ENCODE data around the gene NCOR1.
"Not testable (repeated sequence)": the region's sequence is repeated elsewhere in the genome, so short reads cannot be mapped to it uniquely, and the experiment has no call there.

Gene NCOR1

DNA sequence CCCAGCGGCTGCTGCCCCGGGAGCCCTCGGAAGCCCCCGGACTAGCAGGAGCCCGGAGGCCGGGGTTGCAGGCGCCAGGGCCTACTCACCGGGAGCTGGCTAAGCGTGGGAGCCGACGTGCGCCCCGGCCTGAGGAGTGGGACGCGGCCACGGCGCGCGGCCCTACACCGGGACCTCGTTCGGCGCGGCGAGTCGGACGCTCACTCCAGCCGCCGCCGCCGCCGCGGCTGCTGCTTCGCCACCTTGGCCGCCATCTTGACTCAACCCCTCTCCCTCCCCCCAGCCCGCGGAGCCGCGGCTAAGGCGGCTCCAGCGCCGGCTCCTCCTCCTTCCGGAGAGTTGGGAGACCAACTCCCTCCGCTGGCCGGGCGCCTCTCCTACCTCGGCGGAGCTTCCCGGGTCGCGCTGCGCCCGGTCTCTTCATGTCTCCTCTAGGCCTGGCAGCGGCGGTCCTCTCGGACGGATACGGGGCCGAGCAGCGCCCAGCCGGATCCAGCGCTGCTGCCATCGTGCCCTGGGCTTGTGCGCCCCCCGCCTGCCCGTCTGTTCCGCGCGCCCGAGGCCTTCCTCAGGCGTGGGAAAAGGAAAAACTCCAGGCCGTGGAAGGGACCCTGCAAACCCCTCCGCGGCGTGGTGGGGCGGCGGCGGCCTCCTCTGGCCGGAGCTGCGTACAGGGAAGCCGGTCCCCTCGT lies at the start of gene NCOR1:
NCOR1 (minus strand) TSS at position 262 of the 692 bp plus-strand sequence. CDS start 20,965 bp downstream, outside the sequence.
- peak; percentile 59 to 83 (median 68) for DNase-seq

DNA sequence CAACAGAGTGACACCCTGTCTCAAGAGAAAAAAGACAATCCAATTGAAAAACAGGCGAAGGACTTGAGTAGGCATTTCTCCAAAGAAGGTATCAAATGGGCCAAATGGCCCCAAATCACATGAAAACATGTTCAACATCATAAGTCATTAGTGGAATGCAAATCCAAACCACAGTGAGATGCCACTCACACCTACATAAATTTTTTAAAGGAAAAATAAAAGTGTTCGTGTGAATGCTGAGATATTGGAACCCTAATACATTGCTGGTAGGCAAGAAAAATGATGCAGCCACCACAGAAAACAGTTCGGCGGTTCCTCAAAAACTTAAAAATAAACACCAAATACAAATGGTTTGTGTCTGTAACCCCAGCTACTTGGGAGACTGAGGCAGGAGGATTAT lies 46.9 kb upstream of the NCOR1 start:
- DNase-seq, result no peak

DNA sequence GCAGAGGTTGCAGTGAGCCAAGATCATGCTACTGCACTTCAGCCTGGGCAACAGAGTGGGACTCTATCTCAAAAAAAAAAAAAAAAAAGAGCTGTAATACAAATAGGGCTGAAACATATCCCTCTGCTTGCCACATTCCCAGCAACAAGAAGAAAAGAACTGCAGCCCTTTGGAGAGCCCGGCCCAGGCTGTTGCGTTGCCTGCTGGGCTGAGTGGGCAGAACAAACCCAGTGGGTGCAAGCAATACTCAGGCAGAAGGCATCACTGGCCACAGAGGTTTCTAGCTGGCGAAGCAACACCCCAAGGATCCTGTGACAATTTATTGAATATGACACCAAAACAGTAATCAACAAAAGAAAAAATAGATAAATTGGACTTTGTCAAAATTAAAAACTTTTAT lies 45.7 kb upstream of the NCOR1 start:
- no peak for DNase-seq

DNA sequence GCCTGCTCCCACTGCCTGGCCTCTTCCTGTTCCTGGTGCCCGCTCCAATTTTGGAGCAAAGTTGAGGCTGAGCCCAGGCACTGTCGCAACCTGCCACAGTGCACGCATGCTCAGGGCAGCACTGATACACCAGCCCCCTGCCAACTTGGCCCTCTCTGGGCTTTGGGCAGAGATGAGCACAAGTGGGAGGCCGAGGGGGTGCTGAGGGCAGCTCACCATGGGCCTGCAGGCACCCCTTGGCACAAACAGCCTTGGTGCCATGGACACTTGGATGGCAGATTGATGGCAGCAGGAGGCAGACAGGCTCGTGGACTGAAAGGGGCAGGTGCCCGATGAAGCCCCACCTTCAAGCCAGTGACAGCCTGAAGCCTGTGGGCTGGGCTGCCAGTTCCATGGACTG lies 44.6 kb upstream of the NCOR1 start:
- DNase-seq, result no peak

DNA sequence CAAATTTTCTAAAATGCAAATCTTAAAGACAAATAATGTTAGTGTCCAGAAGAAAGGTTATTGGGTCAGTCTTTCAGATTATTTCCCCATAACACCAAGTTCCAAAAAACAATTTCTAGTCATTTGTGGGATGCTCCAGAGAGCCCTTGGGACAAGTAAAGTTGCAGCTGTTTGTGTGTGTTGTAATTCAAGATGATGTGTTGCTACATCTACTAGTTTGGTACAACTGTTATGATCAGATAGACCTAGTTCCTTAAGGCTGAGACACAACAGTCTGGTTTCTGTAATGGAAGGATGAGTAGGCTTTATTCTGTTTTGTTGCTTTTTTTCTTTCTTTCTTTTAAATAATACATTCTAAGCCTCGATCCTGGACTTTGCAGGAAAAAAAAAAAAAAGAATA lies 43.6 kb upstream of the NCOR1 start:
- DNase-seq, result no peak

DNA sequence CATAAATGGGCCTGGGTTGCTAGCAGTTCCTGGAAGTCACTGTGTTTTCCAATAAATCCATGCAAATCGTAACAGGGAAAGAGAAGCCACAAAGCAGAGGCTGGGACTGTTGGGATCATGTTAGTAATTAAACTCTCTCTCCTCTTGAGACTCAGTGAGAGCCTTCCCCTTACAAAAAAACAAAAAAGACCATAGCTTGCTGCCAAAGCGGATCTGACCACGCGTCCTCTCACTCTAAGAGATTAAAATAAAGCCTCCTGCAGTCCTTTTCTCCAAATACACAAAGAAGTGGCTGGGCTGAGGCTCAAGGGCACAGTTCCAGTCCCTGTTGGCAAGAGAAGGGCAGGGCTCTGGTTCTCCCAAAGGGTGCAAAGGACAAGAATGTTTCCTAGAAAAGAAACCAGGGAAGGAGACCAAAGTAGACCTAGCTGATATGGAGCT lies 40.2 kb upstream of the NCOR1 start:
- DNase-seq, result no peak

DNA sequence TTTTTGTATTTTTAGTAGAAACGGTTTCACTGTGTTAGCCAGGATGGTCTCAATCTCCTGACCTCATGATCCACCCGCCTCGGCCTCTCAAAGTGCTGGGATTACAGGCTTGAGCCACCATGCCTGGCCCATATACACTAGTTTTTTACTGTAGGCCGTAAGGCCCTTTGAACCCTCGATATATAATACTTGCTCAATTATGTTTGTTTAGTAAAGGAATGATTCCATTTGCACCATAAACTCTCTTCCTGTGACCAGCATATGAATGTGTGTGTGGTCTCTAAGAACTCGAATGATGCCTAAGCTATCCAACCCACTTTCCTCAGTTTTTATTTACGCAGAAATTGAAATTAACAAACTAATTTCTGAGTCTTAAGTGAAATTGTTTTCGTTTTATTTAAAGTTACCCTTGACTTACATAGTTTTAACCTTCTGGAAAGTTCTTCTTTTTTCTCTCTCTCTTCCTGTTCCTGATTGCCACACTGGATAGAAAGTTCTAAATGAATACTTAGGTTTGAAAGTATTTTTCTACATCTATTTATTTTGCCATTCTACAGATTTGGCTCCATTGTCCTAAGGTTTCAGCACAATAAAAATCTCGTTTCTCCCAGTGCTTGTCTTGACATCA lies 39.6 kb upstream of the NCOR1 start:
- DNase-seq, result no peak

DNA sequence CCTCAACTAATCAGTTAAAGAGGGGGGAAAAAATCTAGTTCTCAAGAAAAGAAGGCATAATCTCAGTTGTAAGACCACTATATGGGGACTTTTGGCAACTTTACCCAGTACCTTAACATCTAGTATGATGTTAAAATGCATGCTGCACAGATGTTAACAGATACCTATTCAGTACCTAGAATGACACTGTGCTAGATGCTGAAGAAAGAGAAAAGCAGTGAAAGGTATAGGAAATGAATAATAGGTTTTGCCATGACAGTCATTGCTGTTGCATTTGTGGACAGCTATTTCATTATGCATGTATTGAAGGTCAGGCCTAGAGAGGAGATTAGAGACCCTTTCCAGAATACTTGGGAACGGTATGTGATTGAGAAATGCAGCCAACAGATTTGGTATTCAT lies 36.2 kb upstream of the NCOR1 start:
- DNase-seq, result no peak

DNA sequence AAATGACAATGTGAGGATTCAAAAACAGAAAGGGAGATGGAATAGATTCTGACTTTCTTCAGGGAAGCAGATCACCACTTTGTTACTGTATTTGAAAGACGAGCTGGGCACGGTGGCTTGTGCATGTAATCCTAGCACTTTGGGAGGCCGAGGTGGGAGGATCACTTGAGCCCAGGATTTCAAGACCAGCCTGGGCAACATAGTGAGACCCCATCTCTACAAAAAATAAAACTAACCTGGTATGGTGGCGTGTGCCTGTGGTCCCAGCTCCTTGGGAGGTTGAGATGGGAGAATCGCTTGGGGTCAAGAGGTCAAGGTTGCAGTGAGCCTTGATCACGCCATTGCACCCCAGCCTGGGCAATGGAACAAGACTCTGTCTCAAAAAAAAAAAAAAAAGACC lies 35.7 kb upstream of the NCOR1 start:
- DNase-seq, result no peak

DNA sequence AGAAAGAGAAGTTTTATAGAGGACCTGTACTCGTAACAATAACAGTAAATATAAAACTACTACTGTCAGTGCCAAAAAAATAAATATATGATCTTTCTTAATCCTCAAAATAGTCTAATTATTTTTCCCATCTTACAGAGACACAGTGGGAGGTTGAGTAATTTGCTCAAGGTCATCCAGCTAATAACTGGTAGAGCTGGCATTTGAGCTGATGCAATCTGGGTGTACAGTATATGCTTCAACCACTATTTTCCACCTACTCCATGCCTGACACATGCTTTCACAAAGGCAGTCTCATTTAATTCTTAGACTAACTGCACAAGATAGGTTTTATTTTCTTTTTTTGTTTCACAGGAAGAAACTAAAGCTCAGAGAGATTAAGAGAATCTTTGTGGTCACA lies 35.3 kb upstream of the NCOR1 start:
- no peak for DNase-seq

DNA sequence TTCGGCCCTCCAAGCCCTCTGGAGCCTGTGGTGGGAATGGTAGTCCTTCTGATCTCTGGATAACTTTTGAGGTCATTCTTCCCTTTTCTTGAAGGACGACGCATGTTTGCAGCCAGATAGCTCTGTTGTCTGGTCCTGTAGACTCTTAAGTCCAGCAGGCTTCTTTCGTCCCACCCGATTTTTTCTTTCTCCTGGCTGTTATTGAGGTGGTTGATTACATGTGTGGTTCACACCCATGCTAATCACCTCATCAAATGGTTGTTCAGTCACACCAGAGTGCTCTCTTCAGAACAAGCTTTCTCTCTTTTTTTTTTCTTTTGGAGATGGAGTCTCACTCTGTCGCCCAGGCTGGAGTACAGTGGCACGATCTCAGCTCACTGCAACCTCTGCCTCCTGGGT lies 32.3 kb upstream of the NCOR1 start:
- DNase-seq, result no peak

DNA sequence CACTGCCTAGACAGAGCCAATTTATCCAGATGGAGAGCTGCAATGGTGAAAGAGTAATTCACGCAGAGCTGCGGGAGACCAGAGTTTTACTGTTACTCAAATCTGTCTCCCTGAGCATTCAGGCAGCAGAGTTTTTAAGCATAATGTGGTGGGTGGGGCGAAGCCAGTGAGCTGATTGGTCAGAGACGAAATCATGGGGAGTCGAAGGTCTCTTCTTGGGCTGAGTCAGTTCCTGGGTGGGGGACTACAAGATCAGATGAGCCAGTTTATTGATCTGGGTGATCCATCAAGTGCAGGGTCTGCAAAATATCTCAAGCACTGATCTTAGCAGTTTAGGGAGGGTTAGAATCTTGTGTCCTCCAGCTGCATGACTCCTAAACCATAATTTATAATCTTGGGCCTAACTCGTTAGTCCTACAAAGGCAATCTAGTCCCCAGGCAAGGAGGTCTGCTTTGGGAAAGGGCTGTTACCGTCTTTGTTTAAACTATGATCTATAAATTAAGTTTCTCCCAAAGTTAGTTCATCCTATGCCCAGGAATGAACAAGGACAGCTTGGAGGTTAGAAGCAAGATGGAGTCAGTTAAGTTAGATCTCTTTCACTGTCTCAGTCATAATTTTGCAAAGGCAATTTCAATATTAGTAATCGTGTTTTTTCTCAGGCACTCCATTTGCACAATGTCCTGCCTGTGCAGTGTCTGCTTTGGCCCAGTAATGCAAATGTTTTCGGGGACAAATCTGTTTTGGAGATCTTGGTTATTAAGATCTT lies 28.6 kb upstream of the NCOR1 start:
- no peak for DNase-seq

DNA sequence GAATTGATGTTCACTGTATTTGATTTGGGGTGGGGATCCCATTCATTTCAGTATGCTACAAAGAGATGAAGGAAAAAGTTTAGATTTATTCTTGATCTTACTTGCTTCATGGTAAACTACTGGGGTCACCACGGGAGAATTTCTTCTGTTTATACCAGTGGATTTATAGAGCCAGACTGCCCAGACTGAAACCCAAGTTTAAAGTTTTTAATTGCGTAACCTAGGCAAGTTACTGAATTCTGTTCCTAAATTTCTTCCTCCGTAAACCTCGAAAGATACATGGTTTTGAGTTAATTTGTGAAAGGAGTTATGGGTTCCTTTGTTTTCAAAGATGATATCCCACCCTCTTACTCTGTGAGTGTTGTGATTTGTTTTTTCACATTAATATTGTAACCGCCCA lies 28.1 kb upstream of the NCOR1 start:
- DNase-seq, result no peak

DNA sequence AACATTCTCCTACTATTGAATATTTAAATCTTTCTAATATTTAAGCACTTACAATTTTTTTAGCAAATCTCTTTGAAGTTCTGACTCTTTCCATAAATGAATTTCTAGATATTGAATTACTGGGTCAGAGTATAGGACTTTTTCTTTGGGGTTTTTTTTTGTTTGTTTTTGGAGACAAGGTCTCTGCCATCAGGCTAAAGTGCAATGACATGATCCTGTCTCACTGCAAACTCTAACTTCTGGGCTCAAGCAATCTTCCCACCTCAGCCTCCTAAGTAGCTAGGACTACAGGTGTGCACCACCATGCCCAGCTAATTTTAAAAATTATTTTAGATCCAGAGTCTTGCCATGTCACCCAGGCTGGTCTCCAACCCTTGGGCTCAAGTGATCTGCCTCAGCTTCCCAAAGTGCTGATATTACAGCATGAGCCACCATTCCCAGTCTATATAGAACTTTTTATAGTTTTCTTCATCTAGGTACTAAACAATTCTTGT lies 26.6 kb upstream of the NCOR1 start:
- no peak for DNase-seq

DNA sequence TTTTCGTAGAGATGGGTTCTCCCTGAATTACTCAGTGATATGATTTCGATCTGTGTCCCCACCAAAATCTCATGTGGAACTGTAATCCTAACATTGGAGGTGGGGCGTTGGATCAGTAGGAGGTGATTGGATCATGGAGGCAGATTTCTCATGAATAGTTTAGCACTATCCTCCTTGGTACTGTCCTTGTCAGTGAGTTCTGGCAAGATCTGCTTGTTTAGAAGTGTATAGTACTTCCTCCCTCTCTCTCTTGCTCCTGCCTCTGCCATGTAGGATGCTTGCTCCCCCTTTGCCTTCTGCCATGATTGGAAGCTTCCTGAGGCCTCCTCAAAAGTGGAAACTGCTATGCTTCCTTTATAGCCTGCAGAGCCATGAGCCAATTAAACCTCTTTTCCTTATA lies 24.6 kb upstream of the NCOR1 start:
- no peak for DNase-seq

DNA sequence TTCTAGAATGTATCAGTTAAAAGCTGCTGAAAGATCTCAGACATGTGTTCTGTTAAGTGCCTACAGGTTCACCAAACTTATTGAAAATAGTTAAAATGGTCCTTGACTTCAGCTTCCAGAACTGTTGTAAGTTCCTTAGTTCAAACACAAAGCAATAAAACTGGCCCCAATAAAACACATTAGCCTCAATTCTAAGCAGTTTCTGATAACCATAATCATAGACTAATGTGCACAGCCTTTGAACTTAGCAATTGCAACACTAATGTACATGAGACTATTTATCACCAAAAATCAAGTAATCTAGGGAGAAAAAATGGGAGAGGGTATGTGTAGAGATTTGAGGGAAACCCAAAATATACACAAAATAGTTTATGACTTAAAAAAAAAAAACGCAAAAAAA lies 17.1 kb upstream of the NCOR1 start:
- DNase-seq, result no peak

DNA sequence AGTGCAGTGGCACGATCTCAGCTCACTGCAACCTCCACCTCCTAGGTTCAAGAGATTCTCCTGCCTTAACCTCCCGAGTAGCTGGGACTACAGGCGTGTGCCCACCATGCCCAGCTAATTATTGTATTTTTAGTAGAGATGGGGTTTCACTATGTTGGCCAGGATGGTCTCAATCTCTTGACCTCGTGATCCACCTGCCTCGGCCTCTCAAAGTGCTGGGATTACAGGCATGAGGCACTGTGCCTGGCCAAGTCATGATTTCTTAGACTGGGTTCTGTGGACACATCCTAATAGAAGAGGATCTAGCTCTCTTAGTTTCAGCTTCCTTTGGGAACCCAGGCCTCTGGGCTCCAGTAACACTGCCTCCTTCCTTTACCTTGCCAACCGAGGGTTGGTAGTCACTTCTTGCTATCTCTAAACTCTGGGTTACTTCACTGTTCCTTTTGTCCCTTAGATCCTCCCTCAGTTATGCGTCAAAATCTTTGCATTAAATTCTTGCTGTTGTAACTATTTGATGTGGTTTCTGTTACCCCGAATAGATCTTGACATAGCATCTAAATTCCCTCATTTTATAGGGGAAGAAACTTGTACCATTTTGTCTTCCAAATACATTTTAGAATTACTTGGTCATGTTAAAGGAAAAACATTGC lies 14.7 kb upstream of the NCOR1 start:
- DNase-seq, result not testable (repeated sequence)

DNA sequence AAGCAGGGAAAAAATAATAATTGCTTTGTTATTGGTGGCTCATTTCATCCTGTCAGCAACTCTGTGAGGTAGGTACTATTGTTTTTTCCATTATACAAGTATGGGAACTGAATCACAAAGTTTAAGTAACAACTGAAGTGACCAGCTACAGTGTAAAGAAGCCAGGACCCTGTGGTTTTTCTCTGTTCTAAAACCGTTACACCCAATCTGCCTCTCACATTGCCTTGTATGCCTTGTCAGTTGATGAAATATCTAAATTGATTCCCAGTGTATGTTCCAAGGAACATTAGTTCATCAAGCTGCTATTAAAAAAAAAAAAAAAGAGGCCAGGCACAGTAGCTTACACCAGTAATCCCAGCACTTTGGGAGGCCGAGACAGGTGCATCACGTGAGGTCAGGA lies 7.1 kb upstream of the NCOR1 start:
- no peak for DNase-seq

DNA sequence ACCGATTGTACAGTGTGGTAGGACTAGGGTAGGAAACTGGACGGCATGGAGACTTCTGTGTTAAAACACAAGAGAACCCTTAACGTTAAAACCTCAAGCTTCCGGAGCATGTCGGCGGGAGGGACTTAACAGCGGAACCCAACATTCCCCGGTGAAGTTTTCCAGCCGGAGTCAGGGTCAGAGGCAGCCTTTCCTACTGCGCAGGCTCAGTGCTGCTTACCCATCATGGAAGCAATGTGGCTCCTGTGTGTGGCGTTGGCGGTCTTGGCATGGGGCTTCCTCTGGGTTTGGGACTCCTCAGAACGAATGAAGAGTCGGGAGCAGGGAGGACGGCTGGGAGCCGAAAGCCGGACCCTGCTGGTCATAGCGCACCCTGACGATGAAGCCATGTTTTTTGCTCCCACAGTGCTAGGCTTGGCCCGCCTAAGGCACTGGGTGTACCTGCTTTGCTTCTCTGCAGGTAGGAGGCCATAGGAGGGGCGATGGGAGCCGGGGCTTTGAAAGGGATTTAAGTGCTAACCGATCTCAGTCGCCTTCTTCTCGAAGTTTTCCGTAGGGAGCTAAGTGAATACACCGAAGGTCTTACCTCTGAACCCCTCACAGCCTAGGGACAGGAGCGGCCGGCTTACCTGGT lies 1.8 kb upstream of the NCOR1 start, which contains the start of gene PIGL:
PIGL (plus strand) TSS at position 209 of the 634 bp plus-strand sequence; CDS start at position 226, 17 bp downstream.
- peak; percentile 61 to 78 (median 74) for DNase-seq

DNA sequence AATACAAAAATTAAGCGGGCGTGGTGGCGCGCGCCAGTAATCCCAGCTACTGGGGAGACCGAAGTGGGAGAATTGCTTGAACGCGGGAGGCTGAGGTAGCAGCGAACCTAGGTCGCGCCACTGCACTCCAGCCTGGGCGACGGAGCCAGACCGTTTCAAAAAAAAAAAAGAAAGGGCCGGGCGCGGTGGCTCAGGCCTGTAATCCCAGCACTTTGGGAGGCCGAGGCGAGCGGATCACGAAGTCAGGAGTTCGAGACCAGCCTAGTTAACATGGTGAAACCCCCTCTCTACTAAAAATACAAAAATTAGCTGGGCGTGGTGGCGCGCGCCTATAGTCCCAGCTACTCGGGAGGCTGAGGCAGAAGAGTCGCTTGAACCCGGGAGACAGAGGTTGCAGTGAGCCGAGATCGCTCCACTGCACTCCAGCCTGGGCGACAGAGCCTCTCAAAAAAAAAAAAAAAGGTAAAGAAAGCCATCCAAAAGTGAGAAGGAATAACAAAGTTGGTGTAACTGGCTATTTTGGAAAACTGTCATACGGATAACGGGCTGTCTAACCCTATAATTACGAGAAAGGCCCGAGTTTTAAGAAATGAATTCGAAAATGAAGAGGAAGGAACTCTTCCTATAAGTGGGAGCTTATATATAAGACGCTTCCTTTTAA lies 1.1 kb upstream of the NCOR1 start:
- not testable (repeated sequence) for DNase-seq

DNA sequence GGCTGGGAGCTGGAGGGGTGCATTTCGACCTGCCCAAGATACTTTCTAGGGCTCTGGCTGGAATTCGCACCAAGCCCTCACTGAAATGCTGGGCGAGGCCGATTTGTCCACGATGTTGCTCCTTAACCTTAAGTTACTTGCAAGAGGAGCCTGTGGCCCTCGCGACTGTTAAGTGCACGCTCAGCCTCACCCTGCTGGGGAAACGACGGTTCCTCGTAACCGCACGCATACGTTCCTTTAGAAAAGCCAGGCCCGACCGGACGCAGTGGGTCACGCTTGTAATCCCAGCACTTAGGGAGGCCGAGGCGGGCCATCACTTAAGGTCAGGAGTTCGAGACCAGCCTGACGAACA lies 607 bp upstream of the NCOR1 start:
- peak in 1 of 4 experiments; percentile 32 for DNase-seq

DNA sequence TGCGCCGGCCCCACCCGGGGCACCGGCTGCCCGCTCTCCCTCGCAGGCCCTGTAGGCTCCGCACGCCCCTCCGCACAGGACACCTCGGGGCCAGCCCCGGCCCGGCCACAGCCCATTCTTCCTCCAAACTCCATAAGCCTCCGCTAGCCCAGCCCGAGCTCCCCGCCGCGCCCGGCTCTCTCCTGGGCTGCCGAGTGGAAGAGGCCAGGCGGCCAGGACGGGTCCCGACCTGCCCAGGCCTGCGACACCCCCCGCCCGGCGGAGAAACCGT lies 397 bp downstream of the NCOR1 start:
- no peak for DNase-seq
